GM12878 (cell line): ENCODE data around the gene SESN1.

Source experiments
- BCLAF1 ChIP-seq: fragments of 450-650 bp; IDR thresholded peaks from 2 replicates; pipeline ENCODE4 v1.6.1; 2017; ENCODE audit warnings: antibody characterized with exemption, mild to moderate bottlenecking, moderate library complexity
- CTCF ChIP-seq, 3 experiments: IDR thresholded peaks in 2 of 3; conservative IDR thresholded peaks in 1 of 3; 2 replicates each; pipeline ENCODE4 v1.5.1; 2011; ENCODE audit warnings: low read depth in 3 of 3, low read length in 3 of 3, mild to moderate bottlenecking in 3 of 3, control low read depth in 2 of 3, moderate library complexity in 2 of 3, inconsistent platforms in 1 of 3, mixed read lengths in 1 of 3; ENCODE audit not compliant: control insufficient read depth in 2 of 3, insufficient read depth in 1 of 3; ENCODE audit errors: extremely low read depth in 1 of 3
- DPF2 ChIP-seq: fragments of 450-650 bp; IDR thresholded peaks from 2 replicates; pipeline ENCODE4 v1.6.1; 2017; ENCODE audit warnings: mild to moderate bottlenecking
- EP300 ChIP-seq, 2 experiments: fragments of 150-350 bp in 1 of 2; IDR thresholded peaks; 2 replicates each; pipeline ENCODE4 v1.6.1; 2011 to 2012; ENCODE audit warnings: low read depth in 2 of 2, low read length in 2 of 2, borderline replicate concordance in 1 of 2, improper control_type of control experiment in 1 of 2, inconsistent platforms in 1 of 2; ENCODE audit not compliant: control insufficient read depth in 1 of 2
- FOXK2 ChIP-seq: fragments of 450-650 bp; IDR thresholded peaks from 2 replicates; pipeline ENCODE4 v1.6.1; 2017; ENCODE audit warnings: mild to moderate bottlenecking, moderate library complexity
- JUNB ChIP-seq: IDR thresholded peaks from 2 replicates; pipeline ENCODE4 v1.6.1; 2016; ENCODE audit warnings: antibody characterized with exemption, mild to moderate bottlenecking
- JUND ChIP-seq: IDR thresholded peaks from 2 replicates; pipeline ENCODE4 v1.6.1; 2012; ENCODE audit warnings: low read depth, mild to moderate bottlenecking, low read length, improper control_type of control experiment, moderate library complexity
- NFIC ChIP-seq: IDR thresholded peaks from 2 replicates; pipeline ENCODE4 v1.6.1; 2012; ENCODE audit warnings: low read depth, mild to moderate bottlenecking, inconsistent platforms, low read length, moderate library complexity
- NRF1 ChIP-seq: conservative IDR thresholded peaks from 2 replicates; pipeline ENCODE4 v1.6.1; 2011; ENCODE audit warnings: mild to moderate bottlenecking, low read depth, low read length, improper control_type of control experiment
- PBX3 ChIP-seq: IDR thresholded peaks from 2 replicates; pipeline ENCODE4 v1.6.1; 2011; ENCODE audit warnings: mild to moderate bottlenecking, low read depth, low read length, moderate library complexity; ENCODE audit not compliant: insufficient replicate concordance
- SIN3A ChIP-seq: IDR thresholded peaks from 2 replicates; pipeline ENCODE4 v1.6.1; 2012; ENCODE audit warnings: low read depth, low read length, improper control_type of control experiment
- SMAD1 ChIP-seq: fragments of 450-650 bp; IDR thresholded peaks from 2 replicates; pipeline ENCODE4 v1.6.1; 2018; ENCODE audit warnings: mild to moderate bottlenecking, low read depth; ENCODE audit not compliant: partially characterized antibody
- SREBF2 ChIP-seq: IDR thresholded peaks from 2 replicates; pipeline ENCODE4 v1.6.1; 2012; ENCODE audit warnings: mild to moderate bottlenecking, low read length

GRCh38 chr6:109081026-109081425, 13.6 kb downstream of the SESN1 start:
- no peak for TF ChIP-seq NRF1
- TF ChIP-seq SMAD1 = no peak
- TF ChIP-seq FOXK2 = no peak
- no peak for TF ChIP-seq BCLAF1
- no peak for TF ChIP-seq JUNB
- no peak for TF ChIP-seq CTCF (IDR thresholded peaks at IDR 0.05 in 2 of 3, conservative IDR thresholded peaks at IDR 0.05 in 1 of 3; ENCODE audit: control insufficient read depth in 2 of 3, extremely low read depth in 1 of 3, insufficient read depth in 1 of 3, low read depth in 3 of 3, low read length in 3 of 3)
- no peak for TF ChIP-seq NFIC
- TF ChIP-seq EP300 (IDR thresholded peaks at IDR 0.05; ENCODE audit: borderline replicate concordance in 1 of 2, control insufficient read depth in 1 of 2, low read depth in 2 of 2, low read length in 2 of 2) = no peak
- no peak for TF ChIP-seq JUND
- TF ChIP-seq DPF2 = no peak
- no peak for TF ChIP-seq PBX3
- TF ChIP-seq SIN3A = no peak
- no peak for TF ChIP-seq SREBF2
